ENCODE results near the gene ASAP3. TPM values are rescaled to one million over a fixed set of nuclear protein-coding genes. Genes with fewer than 3 reads are reported as not detected.

ASAP3 gene
- total RNA-seq, 4 donors from 2014 or later: 69.3 to 75.7 (median 73.6) TPM

- H3K27ac ChIP-seq: peak overlapping the region in 1 of 3 donors; percentile 51
- H3K27me3 ChIP-seq: no peaks in the 10 kb centered on the region
- DNase-seq: no peak
- intact Hi-C loops (cut with DNase I): no loop called here
- no peaks in the 10 kb centered on the region for H3K9me3 ChIP-seq
- no peaks in the 10 kb centered on the region for H3K36me3 ChIP-seq
- no peak for TF ChIP-seq CTCF (IDR thresholded peaks at IDR 0.05)
- no peak for TF ChIP-seq POLR2A (IDR thresholded peaks at IDR 0.05)
- H3K4me1 ChIP-seq: peaks cover 16 to 55% of the 10 kb centered on the region in 2 donors
- 77 to 79% methylated on average over 4 of the region's 4 CpGs for WGBS, 2 donors
- H3K4me3 ChIP-seq (replicated peaks in 1 of 3): no peak overlapping the region
Observed at GRCh38 chr1:23471473-23472075, 12.4 kb downstream of the ASAP3 start.

- 67 to 71% methylated on average over 10 of the region's 12 CpGs for WGBS, 2 donors
- H3K4me1 ChIP-seq: peaks cover 15 to 50% of the 10 kb centered on the region in 2 donors
- H3K9me3 ChIP-seq: no peaks in the 10 kb centered on the region
- H3K27me3 ChIP-seq: no peaks in the 10 kb centered on the region
- TF ChIP-seq POLR2A (IDR thresholded peaks at IDR 0.05) (no peak), CTCF (IDR thresholded peaks at IDR 0.05) (no peak)
- H3K36me3 ChIP-seq: no peaks in the 10 kb centered on the region
- peak overlapping the region; percentile 24 to 67 (median 51) for H3K27ac ChIP-seq
- no peak for DNase-seq
- H3K4me3 ChIP-seq (replicated peaks in 1 of 3): no peak overlapping the region
- intact Hi-C loops (cut with DNase I): no loop called here
Observed at GRCh38 chr1:23470282-23471070, 13.5 kb downstream of the ASAP3 start.

GRCh38 chr1:23469372-23469982 is 14.5 kb downstream of the ASAP3 start:
- no peaks in the 10 kb centered on the region for H3K36me3 ChIP-seq
- WGBS, 2 donors: 57 to 60% methylated on average over 5 of the region's 5 CpGs
- no peak for DNase-seq
- intact Hi-C loops (cut with DNase I): no loop called here
- no peaks in the 10 kb centered on the region for H3K27me3 ChIP-seq
- peak overlapping the region in 1 of 3 donors; percentile 51 for H3K27ac ChIP-seq
- H3K4me1 ChIP-seq: peaks cover 7 to 40% of the 10 kb centered on the region in 2 donors
- H3K4me3 ChIP-seq (replicated peaks in 1 of 3): no peak overlapping the region
- TF ChIP-seq POLR2A (IDR thresholded peaks at IDR 0.05) (no peak), CTCF (IDR thresholded peaks at IDR 0.05) (no peak)
- H3K9me3 ChIP-seq: no peaks in the 10 kb centered on the region

GRCh38 chr1:23466423-23466989 is 17.5 kb downstream of the ASAP3 start:
- Histone ChIP-seq H3K27me3 (no peaks in the 10 kb centered on the region), H3K9me3 (no peaks in the 10 kb centered on the region), H3K4me1 (peaks cover 8 to 32% of the 10 kb centered on the region in 2 donors), H3K36me3 (no peaks in the 10 kb centered on the region), H3K27ac (no peak overlapping the region), H3K4me3 (replicated peaks in 1 of 3) (no peak overlapping the region)
- TF ChIP-seq CTCF (IDR thresholded peaks at IDR 0.05) (no peak), POLR2A (IDR thresholded peaks at IDR 0.05) (no peak)
- no peak for DNase-seq
- 97 to 98% methylated on average over 3 of the region's 3 CpGs for WGBS, 2 donors
- intact Hi-C loops (cut with DNase I): no loop called here

All from thyroid gland (tissue), 4 donors.